HCEC 1CT (cell line): ENCODE results near the gene OR13C2.
"Not testable (repeated sequence)": the region's sequence is repeated elsewhere in the genome, so short reads cannot be mapped to it uniquely, and the experiment has no call there.

ENCODE experiments used
- DNase-seq: peaks from one replicate; pipeline ENCODE4 v3.0.0-alpha.2; 2017

OR13C2 gene

GRCh38 chr9:104605527-104605926 lies at the start of gene OR13C2:
Gene OR13C2 (minus strand): TSS chr9:104605627. CDS start chr9:104605627, 0 bp downstream.
- DNase-seq = not testable (repeated sequence)

GRCh38 chr9:104635456-104635855 lies 30.0 kb upstream of the OR13C2 start:
- no peak for DNase-seq

GRCh38 chr9:104633976-104634520 lies 28.6 kb upstream of the OR13C2 start:
- no peak for DNase-seq

- DNase-seq = not testable (repeated sequence)
These were observed 20.5 kb upstream of the OR13C2 start for GRCh38 chr9:104625964-104626363.

- no peak for DNase-seq
These were observed 12.7 kb upstream of the OR13C2 start, which contains the start of gene OR13C9 for GRCh38 chr9:104618104-104618503. Gene OR13C9 (minus strand): TSS chr9:104618204. CDS start chr9:104618204, 0 bp downstream.

GRCh38 chr9:104617418-104617817 lies 12.0 kb upstream of the OR13C2 start:
- DNase-seq = no peak

- no peak for DNase-seq
These were observed 5.8 kb upstream of the OR13C2 start for GRCh38 chr9:104611213-104611612.

GRCh38 chr9:104608336-104608735 lies 2.9 kb upstream of the OR13C2 start:
- DNase-seq = peak; percentile 22

GRCh38 chr9:104606152-104606551 lies 725 bp upstream of the OR13C2 start:
- no peak for DNase-seq

GRCh38 chr9:104604801-104605200 lies 626 bp downstream of the OR13C2 start:
- DNase-seq = no peak

- DNase-seq = not testable (repeated sequence)
These were observed 6.1 kb downstream of the OR13C2 start, which contains the start of gene OR13C5 for GRCh38 chr9:104599313-104599712. Gene OR13C5 (minus strand): TSS chr9:104599413. CDS start chr9:104599413, 0 bp downstream.

- not testable (repeated sequence) for DNase-seq
These were observed 6.7 kb downstream of the OR13C2 start for GRCh38 chr9:104598749-104599148.

GRCh38 chr9:104589626-104590025 lies 15.8 kb downstream of the OR13C2 start:
- DNase-seq = no peak

GRCh38 chr9:104586496-104587180 lies 18.8 kb downstream of the OR13C2 start:
- DNase-seq = peak; percentile 5

GRCh38 chr9:104580562-104580961 lies 24.9 kb downstream of the OR13C2 start:
- DNase-seq = no peak

- no peak for DNase-seq
These were observed 28.2 kb downstream of the OR13C2 start for GRCh38 chr9:104577263-104577662.

- no peak for DNase-seq
These were observed 30.0 kb downstream of the OR13C2 start for GRCh38 chr9:104575456-104575855.

- DNase-seq = no peak
These were observed 32.8 kb downstream of the OR13C2 start for GRCh38 chr9:104572612-104573011.

GRCh38 chr9:104568868-104569267 lies 36.6 kb downstream of the OR13C2 start, which contains the start of gene OR13C8:
Gene OR13C8 (plus strand): TSS chr9:104569168. CDS start chr9:104569168, 0 bp downstream.
- DNase-seq = no peak

- no peak for DNase-seq
These were observed 41.1 kb downstream of the OR13C2 start for GRCh38 chr9:104564358-104564757.

GRCh38 chr9:104556830-104557634 lies 48.4 kb downstream of the OR13C2 start:
- DNase-seq = no peak

- DNase-seq = no peak
These were observed 49.9 kb downstream of the OR13C2 start for GRCh38 chr9:104555521-104555920.
